ENCODE results near the gene ANO2.

- TF ChIP-seq POLR2AphosphoS5 (IDR thresholded peaks at IDR 0.05): no peak
- TF ChIP-seq CTCF (IDR thresholded peaks at IDR 0.05): no peak
- TF ChIP-seq EP300 (IDR thresholded peaks at IDR 0.05; ENCODE audit: low read depth): no peak
Observed at GRCh38 chr12:5948696-5949095, 3.6 kb upstream of the ANO2 start.

Measured in transverse colon (tissue), 4 donors.